H1 (cell line): ENCODE results near the gene ARHGEF3. TPM values are rescaled to one million over a fixed set of nuclear protein-coding genes. Genes with fewer than 3 reads are reported as not detected.
A peak's percentile ranks its signal among the peaks of the same experiment; 100 is the strongest.

Experiments
- CTCF ChIA-PET: fragments of 300-600 bp; sonication (Branson Sonifier 250); formaldehyde crosslinking; loops from one replicate; lab custom pipeline; 2021; ENCODE audit not compliant: partially characterized antibody; lab: Charles Lee
- POLR2A ChIA-PET: fragments of 300-600 bp; sonication (Branson Sonifier 250); formaldehyde crosslinking; loops from one replicate; lab custom pipeline; 2021; ENCODE audit warnings: inconsistent platforms; ENCODE audit not compliant: partially characterized antibody; lab: Charles Lee
- DNase-seq, 2 experiments: peaks; one replicate each; pipeline versions ENCODE4 v3.0.0 to v3.0.0-alpha.2; 2010 to 2022; ENCODE audit warnings: low spot score in 2 of 2, low read depth in 1 of 2, mixed read lengths in 1 of 2
- FAIRE-seq: peaks from 2 replicates; lab custom pipeline; 2011; peaks lifted over from hg19 to GRCh38; lab: Jason Lieb, UNC
- H2AFZ ChIP-seq: 2 replicates; pipeline ENCODE4 v1.8.1; 2012; ENCODE audit warnings: low read length, inconsistent platforms
- H2AK5ac ChIP-seq: 2 replicates; pipeline ENCODE4 v1.6.1; 2013; ENCODE audit warnings: low read depth, low read length
- H2BK120ac ChIP-seq: replicated peaks from 2 replicates; pipeline ENCODE3; 2013; ENCODE audit warnings: low read depth, low read length, inconsistent platforms
- H2BK12ac ChIP-seq: 2 replicates; pipeline ENCODE4 v1.6.1; 2013; ENCODE audit warnings: low read depth, low read length
- H2BK15ac ChIP-seq: 2 replicates; pipeline ENCODE4 v1.6.1; 2013; ENCODE audit warnings: low read length
- H2BK20ac ChIP-seq: 2 replicates; pipeline ENCODE4 v1.6.1; 2013; ENCODE audit warnings: low read length
- H2BK5ac ChIP-seq: 2 replicates; pipeline ENCODE4 v1.6.1; 2013; ENCODE audit warnings: low read depth, low read length
- H3K14ac ChIP-seq: 2 replicates; pipeline ENCODE4 v1.6.1; 2013; ENCODE audit warnings: inconsistent platforms; ENCODE audit not compliant: insufficient read length
- H3K18ac ChIP-seq: 2 replicates; pipeline ENCODE4 v1.6.1; 2013; ENCODE audit warnings: low read length; ENCODE audit errors: extremely low read depth
- H3K23ac ChIP-seq: 2 replicates; pipeline ENCODE4 v1.6.1; 2013; ENCODE audit warnings: inconsistent platforms; ENCODE audit not compliant: insufficient read length
- H3K23me2 ChIP-seq: 2 replicates; pipeline ENCODE4 v1.6.1; 2013; ENCODE audit warnings: low read depth, low read length
- H3K27ac ChIP-seq: 2 replicates; pipeline ENCODE4 v1.6.1; 2011; ENCODE audit warnings: low read depth, low read length, inconsistent platforms
- H3K27me3 ChIP-seq, 4 experiments: replicated peaks in 1 of 4; 1 replicate in 1 of 4; 2 replicates in 3 of 4; pipeline versions ENCODE4 v1.6.1 to v1.8.1; 2011 to 2013; ENCODE audit warnings: low read length in 3 of 4, mild to moderate bottlenecking in 3 of 4, inconsistent platforms in 2 of 4, mixed read lengths in 2 of 4, moderate library complexity in 1 of 4; ENCODE audit not compliant: control insufficient read depth in 3 of 4, insufficient read depth in 3 of 4; ENCODE audit errors: extremely low read depth in 1 of 4
- H3K36me3 ChIP-seq, 4 experiments: 2 replicates each; pipeline versions ENCODE4 v1.6.1 to v1.8.1; 2011 to 2013; ENCODE audit warnings: mild to moderate bottlenecking in 4 of 4, low read length in 3 of 4, moderate library complexity in 2 of 4, control low read depth in 1 of 4, inconsistent platforms in 1 of 4; ENCODE audit not compliant: insufficient read depth in 4 of 4, control insufficient read depth in 2 of 4
- H3K4ac ChIP-seq: replicated peaks from 2 replicates; pipeline ENCODE3; 2013; ENCODE audit warnings: low read length, low read depth, mixed read lengths, inconsistent platforms; ENCODE audit not compliant: insufficient read length
- H3K4me1 ChIP-seq, 4 experiments: replicated peaks in 1 of 4; 1 replicate in 1 of 4; 2 replicates in 3 of 4; pipeline versions ENCODE4 v1.6.1 to v1.8.1; 2011 to 2013; ENCODE audit warnings: low read length in 3 of 4, inconsistent platforms in 2 of 4, mixed read lengths in 1 of 4; ENCODE audit not compliant: insufficient read depth in 4 of 4, control insufficient read depth in 3 of 4
- H3K4me2 ChIP-seq, 2 experiments: 2 replicates each; pipeline versions ENCODE4 v1.6.1 to v1.8.1; 2011 to 2013; ENCODE audit warnings: low read depth in 2 of 2, low read length in 2 of 2, control low read depth in 1 of 2, inconsistent platforms in 1 of 2, mild to moderate bottlenecking in 1 of 2; ENCODE audit not compliant: insufficient read depth in 1 of 2
- H3K4me3 ChIP-seq, 4 experiments: fragments of 200-600, 300-600 bp in 1 of 4; sonication (generic), shearing (Covaris generic), sonication (Bioruptor Twin) in 1 of 4; 2 replicates each; pipeline versions ENCODE4 v1.5.1 to v1.8.1; 2011 to 2016; ENCODE audit warnings: low read length in 4 of 4, low read depth in 3 of 4, control low read depth in 2 of 4, inconsistent platforms in 2 of 4, mild to moderate bottlenecking in 2 of 4, mixed read lengths in 1 of 4, moderate library complexity in 1 of 4; ENCODE audit not compliant: insufficient read depth in 2 of 4; ENCODE audit errors: extremely low read depth in 1 of 4
- H3K56ac ChIP-seq: replicated peaks from 2 replicates; pipeline ENCODE3; 2013; ENCODE audit warnings: low read depth, mild to moderate bottlenecking, mixed read lengths, low read length, inconsistent platforms; ENCODE audit not compliant: insufficient read length
- H3K79me1 ChIP-seq: 2 replicates; pipeline ENCODE4 v1.6.1; 2013; ENCODE audit warnings: low read depth, low read length, control low read depth
- H3K79me2 ChIP-seq, 2 experiments: 2 replicates each; pipeline versions ENCODE4 v1.6.1 to v1.8.1; 2012 to 2013; ENCODE audit warnings: low read length in 2 of 2, mild to moderate bottlenecking in 2 of 2, inconsistent platforms in 1 of 2; ENCODE audit not compliant: insufficient read depth in 2 of 2, control insufficient read depth in 1 of 2
- H3K9ac ChIP-seq, 4 experiments: replicated peaks in 1 of 4; 1 replicate in 1 of 4; 2 replicates in 3 of 4; pipeline versions ENCODE4 v1.6.1 to v1.8.1; 2011 to 2013; ENCODE audit warnings: low read depth in 3 of 4, low read length in 3 of 4, control low read depth in 2 of 4, mild to moderate bottlenecking in 2 of 4, moderate library complexity in 2 of 4, inconsistent platforms in 1 of 4; ENCODE audit errors: extremely low read depth in 1 of 4
- H3K9me3 ChIP-seq, 2 experiments: 2 replicates each; pipeline versions ENCODE4 v1.6.1 to v1.8.1; 2012 to 2013; ENCODE audit warnings: mild to moderate bottlenecking in 2 of 2, moderate library complexity in 2 of 2, control low read depth in 1 of 2, inconsistent platforms in 1 of 2, low read depth in 1 of 2, low read length in 1 of 2, mixed read lengths in 1 of 2; ENCODE audit not compliant: insufficient read depth in 2 of 2
- H4K20me1 ChIP-seq, 2 experiments: replicated peaks in 1 of 2; 2 replicates each; pipeline versions ENCODE3 to v1.8.1; 2011 to 2013; ENCODE audit warnings: inconsistent platforms in 2 of 2, low read length in 2 of 2, mild to moderate bottlenecking in 1 of 2; ENCODE audit not compliant: insufficient read depth in 2 of 2, control insufficient read depth in 1 of 2
- H4K5ac ChIP-seq: 2 replicates; pipeline ENCODE4 v1.6.1; 2013; ENCODE audit warnings: low read length, low read depth, mixed read lengths, inconsistent platforms; ENCODE audit not compliant: insufficient read length
- H4K8ac ChIP-seq: 2 replicates; pipeline ENCODE4 v1.8.0; 2013; ENCODE audit warnings: mild to moderate bottlenecking, moderate library complexity, low read length, inconsistent platforms; ENCODE audit not compliant: insufficient read depth; ENCODE audit errors: extremely low read depth
- H4K91ac ChIP-seq: replicated peaks from 2 replicates; pipeline ENCODE3; 2013; ENCODE audit warnings: low read length, mixed read lengths, inconsistent platforms; ENCODE audit not compliant: insufficient read length
- BACH1 ChIP-seq: IDR thresholded peaks from 2 replicates; pipeline ENCODE4 v1.6.1; 2012; ENCODE audit warnings: low read length, improper control_type of control experiment
- YY1 ChIP-seq: IDR thresholded peaks from 2 replicates; pipeline ENCODE4 v1.6.1; 2011; ENCODE audit warnings: low read depth, mild to moderate bottlenecking, low read length
- WGBS, 2 experiments: shearing (Covaris generic) in 1 of 2; methylation state at CpG; one replicate each; pipeline versions ENCODE4 v1.1.6 to v1.1.7; 2013 to 2015; ENCODE audit warnings: low lambda C conversion rate in 2 of 2, mixed read lengths in 2 of 2, inconsistent platforms in 1 of 2, low coverage in 1 of 2, missing lambda C conversion rate in 1 of 2; ENCODE audit not compliant: insufficient replicate concordance in 2 of 2, insufficient coverage in 1 of 2, insufficient read length in 1 of 2; ENCODE audit errors: extremely low coverage in 1 of 2, missing lambda C conversion rate in 1 of 2; 5-methylcytosine and 5-hydroxymethylcytosine counted together
- polyA plus RNA-seq, 7 experiments: library from polyadenylated mRNA; depleted of rRNA in 3 of 7; stranded (reverse) in 5 of 7; unstranded in 2 of 7; fragments of >200 nt in 5 of 7; fragments of 200-250 nt in 2 of 7; gene quantifications; 1 replicate in 5 of 7; 2 replicates in 1 of 7; 4 replicates in 1 of 7; pipeline versions ENCODE4 v1.2.1 to v1.2.3, GENCODE V29; 2011 to 2013; ENCODE audit warnings: missing spikeins in 2 of 7, mixed read lengths in 2 of 7
- total RNA-seq: library from RNA; stranded (reverse); fragmentation: NEBNext Ultra II Directional; extraction: Animal tissue kit (Norgen Biotek cat#: 25700); gene quantifications from 2 replicates; pipeline ENCODE4 v1.2.1, GENCODE V29; 2021

The ARHGEF3 gene
- total and polyA plus RNA-seq, 2 of the 8 experiments (the other 6 are each of a cell fraction or from before 2014, with no cell fraction given): 2.8 to 6.0 TPM

- no peaks in the 10 kb centered on the region for H3K9me3 ChIP-seq
- TF ChIP-seq BACH1 (no peak), YY1 (0 out of 2 replicates have a peak, but pooled peaks have one; percentile 26)
- no peak overlapping the region for H2BK15ac ChIP-seq
- no peaks in the 10 kb centered on the region for H3K36me3 ChIP-seq
- DNase-seq: no peak
- no peak overlapping the region for H2BK120ac ChIP-seq
- no peak overlapping the region for H3K18ac ChIP-seq
- H3K4ac ChIP-seq: no peak overlapping the region
- H2BK12ac ChIP-seq: no peak overlapping the region
- H3K56ac ChIP-seq: no peak overlapping the region
- H3K14ac ChIP-seq: no peak overlapping the region
- no peak overlapping the region for H3K9ac ChIP-seq
- H3K23ac ChIP-seq: no peak overlapping the region
- no peaks in the 10 kb centered on the region for H4K20me1 ChIP-seq
- H2AFZ ChIP-seq: no peak overlapping the region
- no peak overlapping the region for H3K27ac ChIP-seq
- H2AK5ac ChIP-seq: no peak overlapping the region
- H3K4me1 ChIP-seq: no peaks in the 10 kb centered on the region
- no peak overlapping the region for H4K5ac ChIP-seq
- H3K79me2 ChIP-seq: no peaks in the 10 kb centered on the region
- H3K23me2 ChIP-seq: no peaks in the 10 kb centered on the region
- no peak overlapping the region for H3K4me3 ChIP-seq
- no peak overlapping the region for H4K91ac ChIP-seq
- no peaks in the 10 kb centered on the region for H3K79me1 ChIP-seq
- CTCF ChIA-PET: interaction anchor here (0.9 to 1.6 kb wide), 5 partner anchors 12 to 217 kb away, joined by 3 to 10 read pairs (median 3); no protein-coding TSS in a partner anchor
- H2BK5ac ChIP-seq: no peak overlapping the region
- no peak overlapping the region for H2BK20ac ChIP-seq
- no peaks in the 10 kb centered on the region for H3K27me3 ChIP-seq
- no peak overlapping the region for H3K4me2 ChIP-seq
- no peak overlapping the region for H4K8ac ChIP-seq
- FAIRE-seq: no peak
- 90% methylated on average over 4 of the region's 4 CpGs; no CpG with 5 or more reads in 1 of the 2 experiments for WGBS, 2 experiments
- POLR2A ChIA-PET: no interaction called here
These were observed 19.5 kb downstream of the ARHGEF3 start for GRCh38 chr3:56782215-56782614.
